HCT116 (cell line): Measurements from ENCODE around the gene LEKR1. TPM values are rescaled to one million over a fixed set of nuclear protein-coding genes. Genes with fewer than 3 reads are reported as not detected.
A peak's percentile ranks its signal among the peaks of the same experiment; 100 is the strongest.

Source experiments
- ATAC-seq: fragments of 200-7000 bp; cut with Tn5 transposase; 2 replicates; pipeline ENCODE4 v1.9.1; 2020; ENCODE audit warnings: mild to moderate bottlenecking, moderate library complexity
- BruUV-seq: library from RNA; stranded (reverse); fragments of 400-500 nt; replicated peaks from 2 replicates; lab custom pipeline; 2021; lab: Mats Ljungman, UMichigan
- CTCF ChIA-PET: fragments of 300-600 bp; sonication (Branson Sonifier 250); formaldehyde crosslinking; loops from one replicate; lab custom pipeline; 2021; ENCODE audit warnings: antibody characterized with exemption; lab: Charles Lee
- POLR2A ChIA-PET: fragments of 300-600, 350-600 bp; sonication (Branson Sonifier 250); formaldehyde crosslinking; loops from one replicate; lab custom pipeline; 2021; ENCODE audit warnings: antibody characterized with exemption; lab: Charles Lee
- RAD21 ChIA-PET, 2 experiments: fragments of 300-600 bp; sonication (Branson Sonifier 250); formaldehyde crosslinking; loops; one replicate each; lab custom pipeline; 2023; ENCODE audit warnings: low total read pairs in 2 of 2; ENCODE audit not compliant: uncharacterized antibody in 2 of 2, unreplicated experiment in 2 of 2, low non-redundant PET in 1 of 2; lab: Charles Lee
- DNase-seq: peaks from one replicate; pipeline ENCODE4 v3.0.0-alpha.2; 2010; ENCODE audit warnings: low read depth, low spot score
- H2AFZ ChIP-seq: fragments of 200-600 bp; shearing (Covaris generic), sonication (generic); 2 replicates; pipeline ENCODE4 v1.6.1; 2017; ENCODE audit warnings: low read depth, mixed run types, mixed read lengths, antibody characterized with exemption, low read length; ENCODE audit not compliant: poor library complexity, severe bottlenecking
- H3K27ac ChIP-seq: 2 replicates; pipeline ENCODE4 v1.5.1; 2012; ENCODE audit warnings: low read depth, low read length
- H3K27me3 ChIP-seq: fragments of 200-600 bp; sonication (generic); 2 replicates; pipeline ENCODE4 v1.6.1; 2016; ENCODE audit warnings: mixed run types, low read length, mixed read lengths; ENCODE audit not compliant: insufficient read depth
- H3K36me3 ChIP-seq, 2 experiments: fragments of 200-500 bp in 1 of 2; fragments of 200-600 bp in 1 of 2; sonication (Bioruptor generic) in 1 of 2; sonication (generic) in 1 of 2; 2 replicates each; pipeline versions ENCODE4 v1.5.1 to v1.6.1; 2014 to 2016; ENCODE audit warnings: low read length in 2 of 2, inconsistent platforms in 1 of 2, mixed read lengths in 1 of 2, mixed run types in 1 of 2; ENCODE audit not compliant: insufficient read depth in 2 of 2, control insufficient read depth in 1 of 2
- H3K4me1 ChIP-seq, 2 experiments: fragments of 200-600 bp in 1 of 2; sonication (generic) in 1 of 2; 2 replicates each; pipeline versions ENCODE4 v1.5.1 to v1.6.1; 2012 to 2017; ENCODE audit warnings: low read length in 2 of 2, inconsistent platforms in 1 of 2, mild to moderate bottlenecking in 1 of 2, mixed read lengths in 1 of 2, mixed run types in 1 of 2, moderate library complexity in 1 of 2; ENCODE audit not compliant: insufficient read depth in 2 of 2, control insufficient read depth in 1 of 2
- H3K4me2 ChIP-seq: fragments of 200-600 bp; sonication (generic); 2 replicates; pipeline ENCODE4 v1.6.1; 2017; ENCODE audit warnings: mixed run types, low read length, mixed read lengths
- H3K4me3 ChIP-seq, 2 experiments: fragments of 200-600 bp in 1 of 2; sonication (generic) in 1 of 2; replicated peaks in 1 of 2; 2 replicates each; pipeline ENCODE4 v1.5.1; 2011 to 2016; ENCODE audit warnings: low read length in 2 of 2, control low read depth in 1 of 2, low read depth in 1 of 2, mild to moderate bottlenecking in 1 of 2, mixed read lengths in 1 of 2, mixed run types in 1 of 2
- H3K79me2 ChIP-seq: fragments of 200-600 bp; sonication (generic); 2 replicates; pipeline ENCODE4 v1.6.1; 2017; ENCODE audit warnings: mild to moderate bottlenecking, mixed run types, low read length, moderate library complexity, mixed read lengths; ENCODE audit not compliant: insufficient read depth
- H3K9ac ChIP-seq: fragments of 200-600 bp; sonication (generic); 2 replicates; pipeline ENCODE4 v1.6.1; 2016; ENCODE audit warnings: low read length, mixed read lengths
- H3K9me2 ChIP-seq: fragments of 200-600 bp; sonication (generic), shearing (Covaris generic); 2 replicates; pipeline ENCODE4 v1.6.1; 2017; ENCODE audit warnings: mixed run types, mild to moderate bottlenecking, moderate library complexity; ENCODE audit not compliant: insufficient read depth
- H3K9me3 ChIP-seq, 2 experiments: fragments of 200-500 bp in 1 of 2; fragments of 200-600 bp in 1 of 2; sonication (Bioruptor generic) in 1 of 2; sonication (generic) in 1 of 2; 2 replicates each; pipeline ENCODE4 v1.6.1; 2014 to 2017; ENCODE audit warnings: low read length in 2 of 2, mixed read lengths in 2 of 2, inconsistent platforms in 1 of 2, low read depth in 1 of 2, mild to moderate bottlenecking in 1 of 2, mixed run types in 1 of 2, moderate library complexity in 1 of 2; ENCODE audit not compliant: control insufficient read depth in 1 of 2, insufficient read depth in 1 of 2
- H4K20me1 ChIP-seq: fragments of 200-600 bp; sonication (generic), shearing (Covaris generic); 2 replicates; pipeline ENCODE4 v1.6.1; 2017; ENCODE audit warnings: mixed run types, mild to moderate bottlenecking, moderate library complexity; ENCODE audit not compliant: insufficient read depth
- CEBPB ChIP-seq: IDR thresholded peaks from 2 replicates; pipeline ENCODE4 v1.6.1; 2012; ENCODE audit warnings: low read depth
- CTCF ChIP-seq, 3 experiments: fragments of 200-600 bp in 1 of 3; sonication (generic) in 1 of 3; IDR thresholded peaks in 2 of 3; conservative IDR thresholded peaks in 1 of 3; 2 replicates each; pipeline ENCODE4 v1.5.1; 2012 to 2017; ENCODE audit warnings: low read depth in 2 of 3, low read length in 2 of 3, antibody characterized with exemption in 1 of 3, borderline replicate concordance in 1 of 3, control low read depth in 1 of 3, mild to moderate bottlenecking in 1 of 3, mixed read lengths in 1 of 3, mixed run types in 1 of 3, moderate library complexity in 1 of 3; ENCODE audit not compliant: insufficient read depth in 1 of 3
- EGR1 ChIP-seq: IDR thresholded peaks from 2 replicates; pipeline ENCODE4 v1.6.1; 2012; ENCODE audit warnings: low read depth
- EZH2 ChIP-seq: fragments of 200-600 bp; sonication (generic); IDR thresholded peaks from 2 replicates; pipeline ENCODE4 v1.6.1; 2017; ENCODE audit warnings: antibody characterized with exemption, mixed run types
- EZH2phosphoT487 ChIP-seq: fragments of 200-600 bp; IDR thresholded peaks from 2 replicates; pipeline ENCODE4 v1.6.1; 2018; ENCODE audit warnings: antibody characterized with exemption, borderline replicate concordance
- POLR2AphosphoS5 ChIP-seq: IDR thresholded peaks from 2 replicates; pipeline ENCODE4 v1.6.1; 2011; ENCODE audit warnings: mild to moderate bottlenecking, low read depth, low read length, moderate library complexity
- SRF ChIP-seq: IDR thresholded peaks from 2 replicates; pipeline ENCODE4 v1.6.1; 2012; ENCODE audit warnings: low read depth
- intact Hi-C: fragments of 100-400 bp; cut with micrococcal nuclease; formaldehyde crosslinking; loops from 2 replicates; pipeline ENCODE4 v1.10.0; 2022
- total RNA-seq: library from RNA; stranded (reverse); gene quantifications from one replicate; pipeline ENCODE4 v1.2.1, GENCODE V29; 2021; ENCODE audit not compliant: unreplicated experiment

Gene LEKR1
- total RNA-seq, 1 experiment from 2014 or later = 2.1 TPM

DNA sequence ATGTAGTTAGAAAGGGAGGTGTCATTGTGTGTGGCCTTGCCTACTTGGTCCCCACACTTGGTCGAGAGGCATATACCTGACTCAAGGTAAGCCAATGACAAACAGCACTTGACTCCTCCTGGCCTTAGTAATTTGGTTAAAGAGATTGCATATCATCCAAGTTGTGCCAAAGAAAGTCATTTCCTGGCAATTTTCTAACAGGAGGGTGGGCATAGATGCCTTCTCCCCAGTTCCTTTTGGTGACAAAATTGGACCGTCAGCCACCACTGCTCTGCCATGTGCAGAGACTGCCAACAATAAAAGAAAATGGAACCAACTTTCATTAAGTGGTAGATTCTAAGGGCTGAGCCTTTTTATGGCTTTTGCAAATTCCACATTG lies 7.9 kb upstream of the LEKR1 start:
- intact Hi-C loops = loop anchor here (2.0 kb wide), 1 partner anchor 313 kb away; no protein-coding TSS in a partner anchor
- Histone ChIP-seq H4K20me1 (no peaks in the 10 kb centered on the region), H3K79me2 (peaks cover 30% of the 10 kb centered on the region), H3K27me3 (no peaks in the 10 kb centered on the region), H3K9ac (peak overlapping the region; percentile 96), H3K4me1 (peaks cover 25 to 81% of the 10 kb centered on the region in 2 experiments), H3K9me2 (no peaks in the 10 kb centered on the region), H3K9me3 (no peaks in the 10 kb centered on the region), H3K27ac (peak overlapping the region; percentile 95), H3K36me3 (no peaks in the 10 kb centered on the region), H2AFZ (no peak overlapping the region), H3K4me3 (peak overlapping the region in 1 of 2 experiments; percentile 62; a peak in 2 of 4 replicates), H3K4me2 (peak overlapping the region; percentile 78)
- DNase-seq = no peak
- ChIA-PET CTCF (no interaction called here), POLR2A (no interaction called here), RAD21 (no interaction called here)
- TF ChIP-seq CEBPB (no peak), SRF (no peak), EGR1 (no peak), CTCF (IDR thresholded peaks at IDR 0.05 in 2 of 3, conservative IDR thresholded peaks at IDR 0.05 in 1 of 3; ENCODE audit: borderline replicate concordance in 1 of 3, insufficient read depth in 1 of 3, low read depth in 2 of 3, low read length in 2 of 3) (no peak), EZH2phosphoT487 (no peak)
- no TSS peak for BruUV-seq
- ATAC-seq = no peak

DNA sequence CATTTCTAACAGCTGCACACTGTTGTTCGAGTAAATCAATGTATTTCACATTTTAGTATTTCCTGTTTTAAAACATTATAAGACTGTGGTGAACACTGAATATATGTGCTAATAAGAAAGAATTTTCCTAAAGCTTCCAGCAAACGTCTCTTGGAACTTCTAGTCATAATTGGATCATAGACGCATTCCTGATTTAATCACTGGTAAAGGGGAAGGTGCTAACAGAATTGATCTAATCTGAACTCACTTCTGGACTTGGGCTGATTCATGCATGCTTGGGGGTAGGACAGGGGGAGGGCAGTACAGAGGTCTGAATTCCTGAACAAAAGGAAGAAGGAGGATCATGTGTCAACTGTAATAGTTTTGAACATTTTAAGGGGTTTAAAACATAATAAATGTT lies 7.3 kb upstream of the LEKR1 start:
- Histone ChIP-seq H3K79me2 (peaks cover 24% of the 10 kb centered on the region), H3K36me3 (no peaks in the 10 kb centered on the region), H3K27ac (peak overlapping the region; percentile 95; the same call in 1 of the 2 replicates), H3K27me3 (no peaks in the 10 kb centered on the region), H3K9me2 (no peaks in the 10 kb centered on the region), H2AFZ (no peak overlapping the region), H4K20me1 (no peaks in the 10 kb centered on the region), H3K4me1 (peaks cover 29 to 82% of the 10 kb centered on the region in 2 experiments), H3K4me2 (peak overlapping the region; percentile 78), H3K4me3 (peak overlapping the region in 1 of 2 experiments; percentile 0; a peak in 1 of 4 replicates), H3K9ac (peak overlapping the region; percentile 96), H3K9me3 (no peaks in the 10 kb centered on the region)
- intact Hi-C loops = loop anchor here (2.0 kb wide), 1 partner anchor 312 kb away; no protein-coding TSS in a partner anchor
- DNase-seq (peak; percentile 59), ATAC-seq (peak; percentile 46)
- POLR2A ChIA-PET = no interaction called here
- CTCF ChIA-PET = no interaction called here
- no TSS peak for BruUV-seq
- RAD21 ChIA-PET = no interaction called here
- peak; percentile 39; the same call in 1 of the 2 replicates for TF ChIP-seq POLR2AphosphoS5
- TF ChIP-seq EZH2 = no peak
- no peak for TF ChIP-seq CTCF (IDR thresholded peaks at IDR 0.05 in 2 of 3, conservative IDR thresholded peaks at IDR 0.05 in 1 of 3; ENCODE audit: borderline replicate concordance in 1 of 3, insufficient read depth in 1 of 3, low read depth in 2 of 3, low read length in 2 of 3)
